ENCODE measurements around the gene CCL27.

Gene CCL27

GRCh38 chr9:34686732-34687131, 24.3 kb upstream of the CCL27 start:
- DNase-seq, result no peak
- Histone ChIP-seq H3K36me3 (no peaks in the 10 kb centered on the region), H3K27me3 (ENCODE audit: insufficient read depth, low read depth, severe bottlenecking) (no peaks in the 10 kb centered on the region), H3K9me3 (ENCODE audit: severe bottlenecking) (no peaks in the 10 kb centered on the region), H3K27ac (no peak overlapping the region), H3K4me3 (ENCODE audit: low read depth, low read length) (no peak overlapping the region)
- TF ChIP-seq CTCF (IDR thresholded peaks at IDR 0.05; ENCODE audit: low read depth, low read length), result no peak

- Histone ChIP-seq H3K9me3 (ENCODE audit: severe bottlenecking) (no peaks in the 10 kb centered on the region), H3K36me3 (no peaks in the 10 kb centered on the region), H3K4me3 (ENCODE audit: low read depth, low read length) (no peak overlapping the region), H3K27me3 (ENCODE audit: insufficient read depth, low read depth, severe bottlenecking) (no peaks in the 10 kb centered on the region), H3K27ac (no peak overlapping the region)
- no peak for TF ChIP-seq CTCF (IDR thresholded peaks at IDR 0.05; ENCODE audit: low read depth, low read length)
- DNase-seq, result no peak
These were observed 23.8 kb upstream of the CCL27 start for GRCh38 chr9:34686231-34686630.

GRCh38 chr9:34685591-34685990, 23.1 kb upstream of the CCL27 start:
- DNase-seq, result no peak
- Histone ChIP-seq H3K36me3 (no peaks in the 10 kb centered on the region), H3K27ac (no peak overlapping the region), H3K4me3 (ENCODE audit: low read depth, low read length) (no peak overlapping the region), H3K27me3 (ENCODE audit: insufficient read depth, low read depth, severe bottlenecking) (no peaks in the 10 kb centered on the region), H3K9me3 (ENCODE audit: severe bottlenecking) (no peaks in the 10 kb centered on the region)
- TF ChIP-seq CTCF (IDR thresholded peaks at IDR 0.05; ENCODE audit: low read depth, low read length), result no peak

- Histone ChIP-seq H3K9me3 (ENCODE audit: severe bottlenecking) (no peaks in the 10 kb centered on the region), H3K27ac (no peak overlapping the region), H3K27me3 (ENCODE audit: insufficient read depth, low read depth, severe bottlenecking) (no peaks in the 10 kb centered on the region), H3K36me3 (no peaks in the 10 kb centered on the region), H3K4me3 (ENCODE audit: low read depth, low read length) (no peak overlapping the region)
- TF ChIP-seq CTCF (IDR thresholded peaks at IDR 0.05; ENCODE audit: low read depth, low read length), result no peak
- no peak for DNase-seq
These were observed 22.4 kb upstream of the CCL27 start for GRCh38 chr9:34684816-34685215.

- no peak overlapping the region for H3K4me3 ChIP-seq (ENCODE audit: low read depth, low read length)
- H3K27me3 ChIP-seq (ENCODE audit: insufficient read depth, low read depth, severe bottlenecking), result no peaks in the 10 kb centered on the region
- DNase-seq, result no peak
- H3K27ac ChIP-seq, result no peak overlapping the region
- no peaks in the 10 kb centered on the region for H3K36me3 ChIP-seq
- TF ChIP-seq CTCF (IDR thresholded peaks at IDR 0.05; ENCODE audit: low read depth, low read length), result no peak
- H3K9me3 ChIP-seq (ENCODE audit: severe bottlenecking), result no peaks in the 10 kb centered on the region
These were observed 21.7 kb upstream of the CCL27 start for GRCh38 chr9:34684145-34684544.

GRCh38 chr9:34675869-34676268, 13.4 kb upstream of the CCL27 start:
- no peak for DNase-seq

More at GRCh38 chr9:34675869-34676268, 13.4 kb upstream of the CCL27 start:
- H3K4me3 ChIP-seq (ENCODE audit: low read depth, low read length), result no peak overlapping the region
- no peak overlapping the region for H3K27ac ChIP-seq
- H3K9me3 ChIP-seq (ENCODE audit: severe bottlenecking), result no peaks in the 10 kb centered on the region
- no peaks in the 10 kb centered on the region for H3K36me3 ChIP-seq
- TF ChIP-seq CTCF (IDR thresholded peaks at IDR 0.05; ENCODE audit: low read depth, low read length), result no peak
- no peaks in the 10 kb centered on the region for H3K27me3 ChIP-seq (ENCODE audit: insufficient read depth, low read depth, severe bottlenecking)
